Astrocyte of the hippocampus (primary cell): ENCODE measurements around the gene KIF21B.

Experiments used
- DNase-seq: peaks from one replicate; pipeline ENCODE4 v3.0.0; 2011; ENCODE audit warnings: low read depth, low spot score

Gene KIF21B, protein sequence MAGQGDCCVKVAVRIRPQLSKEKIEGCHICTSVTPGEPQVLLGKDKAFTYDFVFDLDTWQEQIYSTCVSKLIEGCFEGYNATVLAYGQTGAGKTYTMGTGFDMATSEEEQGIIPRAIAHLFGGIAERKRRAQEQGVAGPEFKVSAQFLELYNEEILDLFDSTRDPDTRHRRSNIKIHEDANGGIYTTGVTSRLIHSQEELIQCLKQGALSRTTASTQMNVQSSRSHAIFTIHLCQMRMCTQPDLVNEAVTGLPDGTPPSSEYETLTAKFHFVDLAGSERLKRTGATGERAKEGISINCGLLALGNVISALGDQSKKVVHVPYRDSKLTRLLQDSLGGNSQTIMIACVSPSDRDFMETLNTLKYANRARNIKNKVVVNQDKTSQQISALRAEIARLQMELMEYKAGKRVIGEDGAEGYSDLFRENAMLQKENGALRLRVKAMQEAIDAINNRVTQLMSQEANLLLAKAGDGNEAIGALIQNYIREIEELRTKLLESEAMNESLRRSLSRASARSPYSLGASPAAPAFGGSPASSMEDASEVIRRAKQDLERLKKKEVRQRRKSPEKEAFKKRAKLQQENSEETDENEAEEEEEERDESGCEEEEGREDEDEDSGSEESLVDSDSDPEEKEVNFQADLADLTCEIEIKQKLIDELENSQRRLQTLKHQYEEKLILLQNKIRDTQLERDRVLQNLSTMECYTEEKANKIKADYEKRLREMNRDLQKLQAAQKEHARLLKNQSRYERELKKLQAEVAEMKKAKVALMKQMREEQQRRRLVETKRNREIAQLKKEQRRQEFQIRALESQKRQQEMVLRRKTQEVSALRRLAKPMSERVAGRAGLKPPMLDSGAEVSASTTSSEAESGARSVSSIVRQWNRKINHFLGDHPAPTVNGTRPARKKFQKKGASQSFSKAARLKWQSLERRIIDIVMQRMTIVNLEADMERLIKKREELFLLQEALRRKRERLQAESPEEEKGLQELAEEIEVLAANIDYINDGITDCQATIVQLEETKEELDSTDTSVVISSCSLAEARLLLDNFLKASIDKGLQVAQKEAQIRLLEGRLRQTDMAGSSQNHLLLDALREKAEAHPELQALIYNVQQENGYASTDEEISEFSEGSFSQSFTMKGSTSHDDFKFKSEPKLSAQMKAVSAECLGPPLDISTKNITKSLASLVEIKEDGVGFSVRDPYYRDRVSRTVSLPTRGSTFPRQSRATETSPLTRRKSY (N-terminal part only)

DNA sequence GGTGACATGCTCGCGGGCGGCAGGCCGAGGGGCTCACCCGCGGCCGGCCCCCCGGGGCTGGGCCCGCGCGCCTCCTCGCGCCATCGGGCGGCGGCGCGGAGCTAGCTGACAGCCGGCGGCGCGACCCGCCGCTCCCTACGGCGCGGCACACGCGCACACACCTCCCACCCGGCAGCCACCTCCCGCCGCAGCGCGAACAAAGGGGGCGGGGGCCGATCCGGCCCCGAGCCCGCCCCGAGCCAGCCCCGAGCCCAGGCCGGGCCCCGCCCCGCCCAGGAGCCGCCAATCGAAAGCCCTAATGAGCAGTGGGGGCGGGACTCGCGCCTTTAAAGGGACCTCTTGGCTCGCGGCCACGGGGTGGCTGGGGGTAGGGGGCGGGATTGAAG, at the start of gene KIF21B:
Gene KIF21B, minus strand, starts transcription at position 198 of the 386 bp plus-strand sequence. CDS start 331 bp downstream, outside the sequence.
- DNase-seq, result peak; percentile 84

DNA sequence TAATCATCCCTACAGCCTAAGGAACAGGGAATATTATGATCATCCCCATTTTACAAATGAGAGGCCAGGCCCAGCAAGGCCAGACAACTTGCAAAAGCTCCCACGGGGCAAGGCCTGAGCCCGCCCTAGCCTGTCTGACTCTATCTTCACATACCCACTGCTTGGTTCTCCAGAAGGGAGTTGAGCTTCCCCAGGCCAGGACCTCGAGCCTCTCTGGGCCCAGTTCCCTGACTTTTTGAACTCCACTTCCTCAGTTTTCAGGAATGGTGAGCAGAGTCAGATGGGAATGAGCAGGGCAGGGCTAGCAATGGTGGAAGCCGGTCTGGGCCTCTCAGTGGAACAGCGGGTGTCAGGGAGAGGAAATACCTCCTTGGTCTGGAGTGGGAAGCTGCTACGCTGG, 49.4 kb upstream of the KIF21B start:
- no peak for DNase-seq

DNA sequence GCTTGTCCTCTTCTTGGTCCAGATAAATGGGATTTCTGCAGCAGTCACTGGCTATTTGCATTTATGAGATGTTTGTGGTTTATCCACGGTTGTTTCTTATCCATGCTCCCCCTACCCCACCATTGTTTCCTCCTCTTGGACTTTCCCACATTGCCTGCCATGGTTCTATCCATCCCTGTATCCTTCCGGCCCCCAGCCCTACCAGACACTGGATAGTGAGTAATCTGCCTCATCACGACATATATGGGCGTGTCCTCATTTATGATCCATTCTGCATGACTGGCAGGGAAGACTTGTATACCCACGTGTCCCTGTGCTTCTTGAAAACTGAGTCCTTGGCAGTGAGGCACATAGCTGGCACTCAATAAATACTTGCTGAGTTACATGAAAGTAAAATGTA, 48.6 kb upstream of the KIF21B start:
- DNase-seq, result peak; percentile 49

DNA sequence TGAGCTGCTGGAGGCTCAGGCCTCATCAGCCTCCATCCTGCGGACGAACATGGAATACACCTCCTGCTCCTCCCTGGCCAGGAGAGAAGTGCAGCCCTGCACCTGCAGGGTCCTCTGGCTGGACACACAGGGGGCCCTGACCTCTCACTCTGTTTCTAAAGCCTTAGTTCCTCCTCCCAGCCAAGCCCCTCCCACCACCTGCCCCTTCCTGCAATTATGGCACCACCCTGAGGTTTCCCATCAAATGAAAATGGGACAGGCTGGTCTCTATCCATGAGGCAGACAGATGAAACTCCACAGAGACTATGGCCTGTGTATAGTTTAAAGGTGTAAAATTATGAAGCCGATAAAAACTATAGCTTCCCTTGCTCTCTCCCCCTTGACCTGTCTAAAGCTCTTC, 46.1 kb upstream of the KIF21B start:
- DNase-seq, result no peak

DNA sequence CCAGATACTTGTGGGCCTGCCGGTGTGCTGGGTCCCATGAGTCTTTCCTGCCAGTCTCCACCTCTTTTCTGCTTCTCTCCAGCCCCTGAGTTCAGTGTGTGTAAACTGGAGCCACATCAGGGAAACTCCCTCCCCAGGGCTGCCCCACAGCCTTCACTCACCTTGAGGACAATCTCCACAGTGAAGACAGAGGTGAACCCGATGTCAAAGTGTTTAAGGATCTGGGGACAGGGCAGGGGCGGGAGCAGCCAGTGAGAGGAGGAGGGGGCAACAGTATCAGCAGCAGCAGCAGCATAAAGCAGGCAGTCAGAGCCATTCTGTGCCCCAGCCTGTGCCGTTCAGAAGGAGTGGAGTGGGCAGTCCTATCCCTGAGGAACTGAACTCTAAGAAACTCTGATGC, 45.5 kb upstream of the KIF21B start:
- no peak for DNase-seq

DNA sequence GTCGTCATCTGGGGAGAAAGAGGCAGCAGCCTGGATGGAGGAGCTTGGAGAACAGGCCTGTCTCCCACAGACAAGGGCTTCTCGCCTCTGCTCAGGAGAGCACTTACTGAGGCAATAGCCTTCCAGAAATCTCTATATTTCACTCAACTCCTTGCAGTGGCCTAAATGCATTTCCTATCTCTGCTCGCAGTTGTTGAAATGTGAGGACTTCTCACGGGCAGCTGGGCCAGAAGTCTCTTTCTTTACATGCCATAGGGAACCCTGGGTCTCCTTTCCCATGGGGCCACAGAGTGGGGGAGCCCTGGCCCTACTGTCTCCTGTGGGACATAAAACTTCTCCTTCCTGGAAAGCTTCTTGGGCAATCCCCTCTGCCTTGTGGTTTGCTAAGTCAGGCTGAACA, 43.5 kb upstream of the KIF21B start:
- no peak for DNase-seq

DNA sequence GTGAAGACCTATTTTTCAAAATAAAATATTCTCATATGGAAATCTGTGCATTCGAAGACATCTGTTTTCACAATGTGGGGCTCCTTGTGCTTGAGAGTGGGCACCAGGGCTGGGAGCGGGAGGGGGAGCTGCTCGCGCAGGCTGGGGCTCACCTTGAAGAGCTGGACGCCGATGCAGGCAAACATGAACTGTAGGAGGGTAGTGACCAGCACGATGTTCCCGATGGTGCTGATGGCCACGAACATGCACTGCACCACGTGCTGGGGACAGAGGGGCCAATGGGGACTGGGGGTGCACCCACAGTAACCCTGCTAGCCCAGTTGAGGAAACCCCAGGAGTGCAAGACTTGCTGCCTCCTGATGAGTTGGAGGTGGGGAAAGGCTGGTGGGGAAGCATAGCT, 42.2 kb upstream of the KIF21B start:
- DNase-seq, result no peak

DNA sequence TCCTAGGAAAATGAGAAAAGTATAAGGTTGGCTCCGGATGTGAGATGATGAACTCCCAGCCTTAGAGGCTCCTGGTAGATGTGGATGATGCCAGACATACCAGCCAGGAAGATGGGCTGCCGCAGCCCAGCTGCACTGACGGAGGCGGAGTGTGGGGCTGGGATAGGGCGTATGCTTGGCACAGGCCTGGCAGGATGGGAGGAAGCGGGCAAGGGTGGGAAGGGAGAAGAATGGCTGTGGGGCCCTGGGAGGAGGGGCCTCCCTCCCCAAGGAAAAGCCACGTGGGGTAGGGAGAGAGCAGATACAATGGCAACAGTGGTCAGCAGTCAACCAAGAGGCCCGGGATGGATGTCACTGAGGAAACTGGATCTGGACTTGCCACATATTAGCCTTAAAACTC, 41.3 kb upstream of the KIF21B start:
- DNase-seq, result no peak

DNA sequence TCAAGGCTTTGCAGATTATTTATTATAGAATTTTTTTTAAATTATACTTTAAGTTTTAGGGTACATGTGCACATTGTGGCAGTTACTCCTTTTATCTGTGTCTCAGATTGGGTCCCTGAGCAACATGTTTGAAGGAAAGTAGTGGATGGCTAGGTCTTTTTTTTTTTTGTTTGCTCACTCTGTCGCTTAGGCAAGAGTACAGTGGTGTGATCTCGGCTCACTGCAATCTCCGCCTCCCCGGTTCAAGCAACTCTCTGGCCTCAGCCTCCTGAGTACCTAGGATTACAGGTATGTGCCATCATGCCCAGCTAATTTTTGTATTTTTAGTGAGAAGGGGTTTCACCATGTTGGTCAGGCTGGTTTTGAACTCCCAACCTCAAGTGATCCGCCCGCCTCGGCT, 39.6 kb upstream of the KIF21B start:
- no peak for DNase-seq

DNA sequence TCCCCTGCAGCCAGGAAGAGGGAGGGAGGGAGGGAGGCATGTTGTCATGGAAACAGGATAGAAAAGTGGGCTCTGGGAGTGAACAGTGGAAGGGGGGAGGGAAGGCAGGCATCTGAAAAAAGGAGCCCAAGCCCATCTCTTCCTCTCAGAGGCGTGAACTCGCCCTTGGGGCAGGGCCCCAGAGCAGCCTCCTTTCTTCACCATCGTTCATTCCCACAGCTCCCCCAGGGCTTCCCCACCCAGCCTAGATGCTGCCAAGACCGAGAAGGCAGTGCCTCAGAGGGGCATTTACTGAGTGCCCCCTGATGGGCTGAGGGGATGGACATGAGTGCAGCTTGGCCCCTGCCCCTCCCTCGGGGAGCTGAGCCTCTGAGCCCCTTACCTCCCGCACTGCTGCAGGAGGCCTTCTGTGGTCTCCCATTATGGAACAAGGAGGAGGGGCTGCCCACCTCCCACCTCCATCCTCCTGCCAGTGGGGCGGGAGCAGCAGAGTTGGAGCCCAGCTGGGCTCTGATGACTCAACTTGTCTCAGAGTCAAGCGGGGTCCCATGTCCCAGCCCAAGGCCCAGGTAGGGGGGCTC, 39.1 kb upstream of the KIF21B start:
- no peak for DNase-seq

DNA sequence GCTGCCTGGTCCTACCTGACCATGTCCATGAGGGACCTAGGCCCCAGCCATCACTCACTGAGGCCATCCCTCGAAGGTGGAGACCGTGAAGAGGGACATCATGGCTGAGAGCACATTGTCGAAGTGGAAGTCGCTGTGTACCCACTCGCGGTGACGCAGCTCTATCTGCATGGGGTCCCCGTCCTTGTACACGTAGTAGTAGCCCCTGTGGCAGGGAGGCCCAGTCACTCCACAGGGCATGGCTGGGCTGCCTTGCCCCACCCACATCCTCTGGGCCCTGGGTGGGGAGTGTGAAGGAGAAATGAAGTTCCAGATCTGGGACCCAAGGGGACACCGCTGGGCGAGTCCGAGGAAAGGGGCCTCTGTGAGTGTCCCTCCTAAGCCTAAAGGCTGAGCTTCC, 38.4 kb upstream of the KIF21B start:
- no peak for DNase-seq

DNA sequence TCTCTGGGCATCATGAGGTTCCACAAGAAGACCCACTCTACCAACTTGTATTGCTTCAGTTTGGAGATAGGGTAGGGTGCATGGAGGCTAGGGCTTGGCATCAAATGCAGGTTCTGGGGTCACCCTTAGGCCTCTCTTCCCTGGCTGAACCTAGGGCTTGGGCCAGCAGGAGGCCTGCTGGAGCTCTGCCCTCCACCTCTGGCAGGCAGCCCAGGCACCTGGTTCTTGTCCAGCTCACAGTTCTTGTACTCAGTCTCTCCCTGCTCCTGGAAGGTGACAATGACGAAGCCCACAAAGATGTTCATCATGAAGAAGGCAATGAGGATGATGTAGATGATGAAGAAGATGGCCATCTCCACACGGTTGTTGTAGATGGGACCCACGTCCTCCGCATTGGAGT, 37.5 kb upstream of the KIF21B start:
- DNase-seq, result no peak

DNA sequence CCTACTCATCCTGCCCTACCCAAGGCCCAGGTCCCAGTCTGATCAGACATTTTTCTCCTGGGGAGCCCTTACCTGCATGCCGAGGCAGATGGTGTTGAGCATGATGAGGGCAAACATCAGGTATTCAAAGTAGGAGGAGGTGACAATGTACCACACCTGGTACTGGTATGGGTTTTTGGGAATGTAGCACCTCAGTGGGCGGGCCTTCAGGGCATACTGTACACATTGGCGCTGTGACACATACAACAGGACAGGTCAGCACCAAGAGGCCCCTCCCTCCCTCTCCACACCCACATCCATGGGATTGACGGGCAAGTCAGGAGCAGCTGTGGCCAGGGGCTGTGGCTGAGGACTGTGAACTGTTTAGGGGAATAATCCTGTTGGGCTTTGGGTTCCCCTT, 37.1 kb upstream of the KIF21B start:
- DNase-seq, result no peak

DNA sequence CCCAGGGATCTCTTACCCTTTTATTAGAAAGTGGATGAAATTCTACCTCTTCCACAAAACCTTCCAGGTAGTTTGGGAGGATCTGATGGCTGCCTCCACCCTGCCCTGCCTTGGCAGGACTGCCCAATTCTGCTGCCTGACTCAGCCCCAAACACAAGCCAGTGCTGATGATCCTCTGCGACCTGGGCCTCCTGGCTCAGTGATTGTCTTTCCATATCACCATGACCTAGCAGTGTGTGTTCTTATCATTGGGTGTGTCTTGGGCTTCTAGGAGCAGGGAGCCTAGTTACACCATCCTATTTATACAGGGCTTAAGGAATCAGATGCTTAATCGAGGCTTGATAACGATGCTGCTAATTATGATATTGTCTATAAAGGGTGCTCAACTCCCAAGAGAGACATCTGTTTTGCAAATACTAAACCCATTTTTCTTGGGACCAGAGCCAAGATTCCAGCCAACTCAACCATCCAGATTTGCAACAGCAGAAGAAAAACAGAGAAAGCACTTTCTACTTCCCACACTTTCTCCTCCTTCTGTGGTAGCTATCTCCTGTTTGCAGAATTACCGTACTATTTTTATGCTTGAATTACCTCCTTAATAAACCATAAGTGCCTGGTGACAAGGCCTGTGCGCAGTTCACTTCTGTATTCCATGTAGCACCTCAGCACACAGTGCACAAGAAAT, 36.5 kb upstream of the KIF21B start:
- no peak for DNase-seq

DNA sequence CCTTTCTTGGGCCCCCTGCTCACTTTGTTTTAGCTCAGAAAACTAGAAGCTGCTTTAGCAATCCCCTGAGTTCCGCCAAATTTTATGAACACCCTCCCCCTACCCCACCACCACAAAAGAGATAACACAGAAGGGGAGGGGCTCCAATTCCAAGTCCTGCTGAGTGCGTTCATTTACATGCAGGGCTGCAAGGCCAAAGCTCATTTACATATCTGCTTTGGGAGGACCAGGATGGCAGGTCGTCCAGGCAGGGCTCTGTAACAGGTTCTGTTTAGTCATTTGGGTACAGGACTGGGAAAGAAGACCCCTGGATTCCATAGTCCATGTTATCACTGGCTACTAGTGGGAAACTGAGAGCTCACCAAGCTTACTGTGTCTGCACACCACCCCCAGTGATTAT, 35.9 kb upstream of the KIF21B start:
- DNase-seq, result no peak

DNA sequence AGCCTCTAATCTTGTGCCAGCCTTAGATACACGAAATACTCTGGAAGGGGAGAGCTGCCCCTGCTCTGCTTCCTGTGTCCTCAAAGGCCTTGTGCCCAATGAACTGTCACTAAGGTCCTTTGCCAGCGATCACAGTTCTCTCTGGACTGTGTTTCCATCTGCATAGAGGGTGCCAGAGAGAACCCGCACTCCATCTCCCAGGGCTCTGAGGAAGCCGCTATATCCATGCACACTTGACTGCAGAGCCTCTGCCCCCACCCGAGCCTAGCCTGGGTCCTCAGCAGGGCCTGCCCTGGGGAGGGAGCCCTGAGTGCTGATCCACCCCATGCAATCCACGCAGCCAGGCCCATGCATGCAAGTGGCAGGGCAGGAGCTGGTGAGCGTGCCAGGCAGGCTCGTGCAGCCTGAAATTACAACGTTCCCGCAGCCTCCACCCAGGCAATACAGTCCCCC, 30.6 kb upstream of the KIF21B start:
- DNase-seq, result no peak

DNA sequence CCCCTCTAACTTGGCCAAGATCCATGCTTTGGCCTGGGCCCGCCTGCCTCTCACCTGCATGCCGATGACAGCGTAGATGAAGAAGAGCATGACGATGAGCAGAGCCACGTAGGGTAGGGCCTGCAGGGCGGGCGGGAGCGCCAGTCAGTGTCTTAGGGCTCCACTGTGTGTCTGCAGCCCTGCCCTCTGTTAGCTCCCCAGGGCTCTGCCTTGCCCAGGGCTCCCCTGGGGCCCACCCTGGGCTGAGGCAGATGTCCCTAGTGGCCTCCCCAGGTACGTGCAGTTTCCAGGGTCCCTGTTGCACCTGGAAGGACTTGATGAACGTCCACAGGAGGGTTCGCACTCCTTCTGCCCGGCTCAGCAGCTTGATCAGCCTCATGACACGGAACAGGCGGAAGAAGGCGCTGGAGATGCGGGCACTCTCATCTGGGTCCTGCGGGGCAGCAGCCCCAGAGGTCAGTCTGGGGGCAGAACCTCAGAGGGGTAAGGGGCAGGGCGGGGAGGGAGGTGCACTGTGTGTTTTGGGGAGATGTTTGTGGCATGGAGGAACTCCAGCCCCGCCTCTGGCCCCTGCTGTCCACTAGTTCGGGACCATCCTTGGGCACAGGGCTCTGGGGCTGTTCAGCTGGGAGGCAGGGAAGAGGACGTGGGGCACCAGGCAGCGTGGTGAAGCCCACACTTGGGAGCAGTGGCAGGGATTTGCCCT, 29.8 kb upstream of the KIF21B start:
- no peak for DNase-seq

DNA sequence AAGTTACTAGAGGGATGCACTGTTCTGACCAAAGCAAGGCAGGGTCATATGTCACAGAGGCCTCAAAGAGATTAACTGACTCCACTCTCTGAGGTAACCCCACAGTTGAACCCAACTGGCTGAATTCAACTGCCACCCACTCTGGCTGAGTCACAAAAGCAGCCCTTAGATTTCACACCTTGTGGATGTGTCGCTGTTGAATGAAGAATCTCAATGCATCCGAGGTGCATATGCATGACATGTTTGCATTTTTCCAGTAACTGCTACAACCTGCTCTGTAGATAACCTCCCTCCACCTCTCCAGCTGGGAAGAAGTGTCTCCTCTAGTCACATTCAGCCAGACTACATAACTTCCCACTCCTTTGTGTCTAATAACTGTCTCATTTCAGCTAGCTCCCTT, 27.9 kb upstream of the KIF21B start:
- DNase-seq, result no peak

DNA sequence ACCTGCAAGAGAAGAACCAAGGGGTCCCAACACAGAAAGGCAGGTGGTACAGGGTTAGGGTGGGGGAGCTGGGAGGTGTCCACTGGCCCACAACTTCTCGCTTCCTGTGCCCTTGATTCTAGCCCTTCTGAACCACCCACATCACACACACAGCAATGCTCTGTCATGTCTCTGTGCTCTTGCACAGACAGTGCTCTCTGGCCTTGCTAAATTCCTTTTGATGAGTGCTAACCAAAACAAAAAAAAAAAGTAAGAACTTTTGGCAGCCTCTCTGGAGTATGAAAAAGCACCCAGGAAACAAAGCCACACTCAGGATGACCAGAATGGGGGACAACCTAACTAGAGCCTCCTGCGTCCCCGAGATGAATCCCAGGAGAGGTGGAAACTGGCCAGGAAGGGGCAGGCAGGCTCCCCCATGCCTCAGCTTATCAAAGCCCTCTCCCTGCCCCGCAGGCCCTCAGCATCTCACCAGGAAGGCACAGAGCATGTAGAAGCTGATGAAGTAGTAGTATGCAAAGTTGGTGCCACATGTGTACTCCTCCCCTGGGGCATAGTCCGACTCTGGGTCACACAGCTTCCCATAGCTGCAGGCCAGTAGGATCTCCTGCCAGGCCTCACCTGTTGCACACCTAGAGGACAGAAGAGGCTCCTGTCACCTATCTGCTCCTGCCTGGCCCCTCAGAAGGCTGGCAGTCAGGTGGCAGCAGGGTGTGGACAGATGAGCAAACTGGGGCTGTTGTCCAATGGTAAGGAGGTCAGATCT, 27.2 kb upstream of the KIF21B start:
- peak; percentile 16 for DNase-seq
